Natural killer cell (primary cell): Measurements from ENCODE around the gene FOXO6. TPM values are rescaled to one million over a fixed set of nuclear protein-coding genes. Genes with fewer than 3 reads are reported as not detected.

Experiments
- ATAC-seq, 3 donors: fragments of 150-1000 bp in 2 of 3; fragments of 200-7000 bp in 1 of 3; cut with Tn5 transposase; 1 replicate in 1 of 3; 2 replicates in 2 of 3; pipeline ENCODE4 v1.10.0; 2021; ENCODE audit warnings: mild to moderate bottlenecking in 2 of 3, moderate library complexity in 2 of 3
- DNase-seq, 2 donors: peaks; one replicate each; pipeline versions ENCODE4 v3.0.0 to v3.0.0-alpha.2; 2013 to 2021; ENCODE audit warnings: mixed read lengths in 1 of 2
- H3K27ac ChIP-seq: one replicate; pipeline ENCODE4 v1.5.1; 2013; ENCODE audit warnings: mild to moderate bottlenecking, low read length
- H3K27me3 ChIP-seq: one replicate; pipeline ENCODE4 v1.6.1; 2013; ENCODE audit warnings: low read length; ENCODE audit not compliant: control insufficient read depth, insufficient read depth
- H3K36me3 ChIP-seq: one replicate; pipeline ENCODE4 v1.6.1; 2013; ENCODE audit warnings: low read length; ENCODE audit not compliant: control insufficient read depth, insufficient read depth
- H3K4me1 ChIP-seq: one replicate; pipeline ENCODE4 v1.6.1; 2013; ENCODE audit warnings: low read length; ENCODE audit not compliant: control insufficient read depth, insufficient read depth
- H3K4me3 ChIP-seq: one replicate; pipeline ENCODE4 v1.5.1; 2013; ENCODE audit warnings: low read length
- H3K9me3 ChIP-seq: one replicate; pipeline ENCODE4 v1.6.1; 2013; ENCODE audit warnings: low read length; ENCODE audit not compliant: control insufficient read depth, insufficient read depth
- H3K27ac Mint-ChIP-seq, 2 donors: one replicate each; pipeline ENCODE4 v1.8.0; 2022; ENCODE audit warnings: mild to moderate bottlenecking in 2 of 2, mixed read lengths in 2 of 2, moderate library complexity in 1 of 2
- H3K27me3 Mint-ChIP-seq, 2 donors: one replicate each; pipeline ENCODE4 v1.8.0; 2022; ENCODE audit warnings: low read depth in 2 of 2, mixed read lengths in 2 of 2
- H3K36me3 Mint-ChIP-seq: one replicate; pipeline ENCODE4 v1.8.0; 2022; ENCODE audit warnings: mixed read lengths
- H3K4me1 Mint-ChIP-seq, 2 donors: one replicate each; pipeline ENCODE4 v1.8.0; 2022; ENCODE audit warnings: mixed read lengths in 2 of 2
- H3K4me3 Mint-ChIP-seq: one replicate; pipeline ENCODE4 v1.8.0; 2022; ENCODE audit warnings: mild to moderate bottlenecking, moderate library complexity, mixed read lengths
- H3K9me3 Mint-ChIP-seq, 2 donors: one replicate each; pipeline ENCODE4 v1.8.0; 2022; ENCODE audit warnings: mixed read lengths in 2 of 2
- WGBS: methylation state at CpG from one replicate; pipeline ENCODE4 v1.1.7; 2013; ENCODE audit warnings: missing lambda C conversion rate; ENCODE audit not compliant: insufficient coverage; 5-methylcytosine and 5-hydroxymethylcytosine counted together
- intact Hi-C: fragments of 100-400 bp; cut with micrococcal nuclease; formaldehyde crosslinking; loops from one replicate; pipeline ENCODE4 v1.14.2; 2022
- total RNA-seq, 4 donors: library from RNA; stranded (reverse); fragments of 120-200 nt in 1 of 4; gene quantifications; one replicate each; pipeline versions ENCODE4 v1.2.3 to v1.2.4, GENCODE V29; 2013 to 2022
- TF ChIP-seq, protein P1 (sequence below): fragments of 200-600 bp; IDR thresholded peaks from one replicate; pipeline ENCODE4 v1.8.0; 2022; ENCODE audit warnings: antibody characterized with exemption

FOXO6 gene
- total RNA-seq, 3 donors from 2014 or later (not counting 1 experiment from before 2014, with no cell fraction given) = 1.2 to 3.3 (median 1.7) TPM

DNA sequence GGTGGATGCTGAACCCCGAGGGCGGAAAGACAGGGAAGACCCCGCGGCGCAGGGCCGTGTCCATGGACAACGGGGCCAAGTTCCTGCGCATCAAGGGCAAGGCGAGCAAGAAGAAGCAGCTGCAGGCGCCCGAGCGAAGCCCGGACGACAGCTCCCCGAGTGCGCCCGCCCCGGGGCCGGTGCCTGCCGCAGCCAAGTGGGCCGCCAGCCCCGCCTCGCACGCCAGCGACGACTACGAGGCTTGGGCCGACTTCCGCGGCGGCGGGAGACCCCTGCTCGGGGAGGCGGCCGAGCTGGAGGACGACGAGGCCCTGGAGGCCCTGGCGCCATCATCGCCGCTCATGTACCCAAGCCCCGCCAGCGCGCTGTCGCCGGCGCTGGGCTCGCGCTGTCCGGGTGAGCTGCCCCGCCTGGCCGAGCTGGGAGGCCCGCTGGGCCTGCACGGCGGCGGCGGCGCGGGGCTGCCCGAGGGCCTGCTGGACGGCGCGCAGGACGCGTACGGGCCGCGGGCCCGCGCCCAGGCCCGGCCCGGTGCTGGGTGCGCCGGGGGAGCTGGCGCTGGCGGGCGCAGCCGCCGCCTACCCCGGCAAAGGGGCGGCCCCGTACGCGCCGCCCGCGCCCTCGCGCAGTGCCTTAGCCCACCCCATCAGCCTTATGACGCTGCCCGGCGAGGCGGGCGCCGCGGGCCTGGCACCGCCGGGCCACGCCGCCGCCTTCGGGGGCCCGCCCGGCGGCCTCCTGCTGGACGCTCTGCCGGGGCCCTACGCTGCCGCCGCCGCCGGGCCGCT is 20.7 kb downstream of the FOXO6 start:
- no peaks in the 10 kb centered on the region for H3K36me3 Mint-ChIP-seq
- ATAC-seq = peak; percentile 85 to 90 (median 85)
- H3K27ac ChIP-seq = no peak overlapping the region
- no peaks in the 10 kb centered on the region for H3K36me3 ChIP-seq
- no peaks in the 10 kb centered on the region for H3K9me3 ChIP-seq
- H3K4me3 Mint-ChIP-seq = peak overlapping the region; percentile 86
- no peaks in the 10 kb centered on the region for H3K9me3 Mint-ChIP-seq
- intact Hi-C loops = loop anchor here (2.0 kb wide), 1 partner anchor 21 kb away; the partner anchor contains the start of gene FOXO6
- peak overlapping the region; percentile 19 for H3K4me3 ChIP-seq
- peak; percentile 59 to 66 for DNase-seq
- peaks cover 20% of the 10 kb centered on the region for H3K4me1 ChIP-seq
- WGBS = 2% methylated on average over 111 of the region's 112 CpGs
- TF ChIP-seq, protein P1, sequence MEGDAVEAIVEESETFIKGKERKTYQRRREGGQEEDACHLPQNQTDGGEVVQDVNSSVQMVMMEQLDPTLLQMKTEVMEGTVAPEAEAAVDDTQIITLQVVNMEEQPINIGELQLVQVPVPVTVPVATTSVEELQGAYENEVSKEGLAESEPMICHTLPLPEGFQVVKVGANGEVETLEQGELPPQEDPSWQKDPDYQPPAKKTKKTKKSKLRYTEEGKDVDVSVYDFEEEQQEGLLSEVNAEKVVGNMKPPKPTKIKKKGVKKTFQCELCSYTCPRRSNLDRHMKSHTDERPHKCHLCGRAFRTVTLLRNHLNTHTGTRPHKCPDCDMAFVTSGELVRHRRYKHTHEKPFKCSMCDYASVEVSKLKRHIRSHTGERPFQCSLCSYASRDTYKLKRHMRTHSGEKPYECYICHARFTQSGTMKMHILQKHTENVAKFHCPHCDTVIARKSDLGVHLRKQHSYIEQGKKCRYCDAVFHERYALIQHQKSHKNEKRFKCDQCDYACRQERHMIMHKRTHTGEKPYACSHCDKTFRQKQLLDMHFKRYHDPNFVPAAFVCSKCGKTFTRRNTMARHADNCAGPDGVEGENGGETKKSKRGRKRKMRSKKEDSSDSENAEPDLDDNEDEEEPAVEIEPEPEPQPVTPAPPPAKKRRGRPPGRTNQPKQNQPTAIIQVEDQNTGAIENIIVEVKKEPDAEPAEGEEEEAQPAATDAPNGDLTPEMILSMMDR = no peak
- H3K4me1 Mint-ChIP-seq = peaks cover 10 to 30% of the 10 kb centered on the region in 2 donors
- peaks cover 24 to 35% of the 10 kb centered on the region in 2 donors for H3K27me3 Mint-ChIP-seq
- peak overlapping the region in 1 of 2 donors; percentile 36 for H3K27ac Mint-ChIP-seq
- H3K27me3 ChIP-seq = peaks cover 23% of the 10 kb centered on the region

DNA sequence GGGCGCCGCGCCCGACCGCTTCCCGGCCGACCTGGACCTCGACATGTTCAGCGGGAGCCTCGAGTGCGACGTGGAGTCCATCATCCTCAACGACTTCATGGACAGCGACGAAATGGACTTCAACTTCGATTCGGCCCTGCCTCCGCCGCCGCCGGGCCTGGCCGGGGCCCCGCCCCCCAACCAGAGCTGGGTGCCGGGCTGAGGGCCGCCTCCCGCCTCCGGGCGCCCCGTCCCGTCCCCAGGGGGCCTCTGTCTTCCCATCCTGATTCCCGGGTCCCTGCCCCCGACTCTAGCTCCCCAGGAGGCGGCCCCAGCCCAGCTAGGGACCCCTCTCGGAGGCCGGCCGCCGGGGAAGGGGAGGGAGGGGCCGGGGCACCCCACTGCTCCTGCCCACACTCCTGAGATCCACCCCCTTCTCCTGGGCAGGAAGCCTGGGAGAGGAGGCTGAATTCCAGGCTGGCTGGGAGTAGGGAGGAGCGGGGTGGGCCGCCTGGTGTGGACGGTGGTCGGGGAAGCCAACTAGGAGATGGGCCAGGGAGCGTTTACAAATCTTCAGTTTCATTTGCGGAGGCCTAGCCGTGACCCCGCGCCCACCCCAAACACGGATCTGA is 21.4 kb downstream of the FOXO6 start:
- Mint-ChIP-seq H3K4me1 (peaks cover 10 to 30% of the 10 kb centered on the region in 2 donors), H3K27ac (peak overlapping the region in 1 of 2 donors; percentile 72), H3K4me3 (peak overlapping the region; percentile 55), H3K9me3 (no peaks in the 10 kb centered on the region), H3K36me3 (no peaks in the 10 kb centered on the region), H3K27me3 (peaks cover 29 to 35% of the 10 kb centered on the region in 2 donors)
- no peak for DNase-seq
- WGBS = 6% methylated on average over 44 of the region's 48 CpGs
- Histone ChIP-seq H3K9me3 (no peaks in the 10 kb centered on the region), H3K4me3 (no peak overlapping the region), H3K27ac (no peak overlapping the region), H3K36me3 (no peaks in the 10 kb centered on the region), H3K27me3 (peaks cover 23% of the 10 kb centered on the region), H3K4me1 (peaks cover 20% of the 10 kb centered on the region)
- peak in 2 of 3 donors; percentile 17 for ATAC-seq
- TF ChIP-seq, protein P1 = no peak
- intact Hi-C loops = loop anchor here (2.0 kb wide), 1 partner anchor 22 kb away; the partner anchor contains the start of gene FOXO6

DNA sequence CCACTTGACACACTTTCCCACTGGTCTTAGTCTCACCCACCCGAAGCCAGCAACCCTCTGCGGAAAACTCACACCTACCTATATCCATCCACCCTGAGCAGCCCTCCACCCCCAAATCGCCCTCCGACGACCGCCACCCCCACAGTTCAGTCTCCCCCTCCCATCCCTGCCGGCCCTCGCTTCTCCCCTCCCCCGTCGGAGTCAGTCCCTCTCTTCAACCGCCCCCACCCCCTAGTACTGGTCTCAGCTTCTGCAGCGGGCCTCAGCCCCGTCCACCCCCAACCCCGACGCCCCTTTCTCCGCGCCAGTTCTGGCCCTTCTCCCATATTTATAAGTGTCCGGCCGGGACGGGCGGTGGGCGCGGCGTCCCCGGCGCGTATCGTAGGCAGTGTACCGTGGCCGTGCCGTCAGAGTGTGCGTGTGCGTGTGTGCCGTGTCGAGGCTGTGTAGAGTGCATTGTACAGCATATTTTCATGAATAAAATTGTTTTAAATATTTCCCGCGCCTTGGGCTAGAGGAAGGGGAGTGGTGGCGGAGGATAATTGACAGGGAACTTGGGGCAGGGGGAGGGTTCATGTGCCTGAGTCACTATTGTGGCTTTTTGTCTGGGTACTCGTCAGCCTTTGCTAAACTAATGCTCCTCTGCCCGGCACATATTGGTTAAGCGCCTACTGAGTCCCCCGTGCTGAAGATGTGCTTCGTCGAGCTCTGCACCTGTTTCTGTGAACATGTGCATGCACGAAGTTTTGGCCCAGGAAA is 22.0 kb downstream of the FOXO6 start:
- Mint-ChIP-seq H3K4me1 (peaks cover 10 to 30% of the 10 kb centered on the region in 2 donors), H3K27ac (peak overlapping the region in 1 of 2 donors; percentile 72)

More for the DNA sequence above, 22.0 kb downstream of the FOXO6 start:
- WGBS = 11% methylated on average over 43 of the region's 45 CpGs
- Mint-ChIP-seq H3K4me3 (peak overlapping the region; percentile 80), H3K36me3 (no peaks in the 10 kb centered on the region), H3K27me3 (peaks cover 34 to 35% of the 10 kb centered on the region in 2 donors), H3K9me3 (no peaks in the 10 kb centered on the region)
- peak; percentile 30 to 65 (median 46) for ATAC-seq
- TF ChIP-seq, protein P1 = no peak
- peak in 1 of 2 donors; percentile 56 for DNase-seq
- H3K27me3 ChIP-seq = peaks cover 23% of the 10 kb centered on the region
- no peak overlapping the region for H3K4me3 ChIP-seq
- no peaks in the 10 kb centered on the region for H3K9me3 ChIP-seq
- intact Hi-C loops = loop anchor here (2.0 kb wide), 1 partner anchor 22 kb away; the partner anchor contains the start of gene FOXO6
- H3K36me3 ChIP-seq = no peaks in the 10 kb centered on the region
- peaks cover 20% of the 10 kb centered on the region for H3K4me1 ChIP-seq
- no peak overlapping the region for H3K27ac ChIP-seq
